A549 (cell line): ENCODE data around the gene EED.
"Not testable (repeated sequence)": the region's sequence is repeated elsewhere in the genome, so short reads cannot be mapped to it uniquely, and the experiment has no call there.

Experiments used
- CEBPB ChIP-seq, 2 experiments: fragments of >200 bp in 1 of 2; sonication (Bioruptor Twin) in 1 of 2; formaldehyde crosslinking in 1 of 2; IDR thresholded peaks; 2 replicates each; pipeline ENCODE4 v1.6.1; 2012 to 2016
- CHD2 ChIP-seq: fragments of 150-350 bp; IDR thresholded peaks from 2 replicates; pipeline ENCODE4 v1.6.1; 2014; ENCODE audit warnings: low read length; ENCODE audit not compliant: partially characterized antibody
- CTCF ChIP-seq: fragments of >200 bp; sonication (Bioruptor Twin); formaldehyde crosslinking; IDR thresholded peaks from 3 replicates; pipeline ENCODE4 v1.5.1; 2016
- EP300 ChIP-seq, 2 experiments: fragments of >200 bp; sonication (Bioruptor Twin); formaldehyde crosslinking; IDR thresholded peaks; 2 replicates in 1 of 2; 3 replicates in 1 of 2; pipeline ENCODE4 v1.6.1; 2016 to 2017
- MYC ChIP-seq: IDR thresholded peaks from 2 replicates; pipeline ENCODE4 v1.6.1; 2012; ENCODE audit warnings: mild to moderate bottlenecking, inconsistent platforms, low read length, improper control_type of control experiment, borderline replicate concordance
- NFE2L2 ChIP-seq: fragments of 150-350 bp; conservative IDR thresholded peaks from 2 replicates; pipeline ENCODE4 v1.6.1; 2014; ENCODE audit warnings: low read length
- POLR2A ChIP-seq: IDR thresholded peaks from 2 replicates; pipeline ENCODE4 v1.6.1; 2012; ENCODE audit warnings: mild to moderate bottlenecking, low read length
- RAD21 ChIP-seq, 2 experiments: fragments of >200 bp in 1 of 2; sonication (Bioruptor Twin) in 1 of 2; formaldehyde crosslinking in 1 of 2; IDR thresholded peaks in 1 of 2; conservative IDR thresholded peaks in 1 of 2; 2 replicates in 1 of 2; 3 replicates in 1 of 2; pipeline ENCODE4 v1.6.1; 2012 to 2018; ENCODE audit warnings: inconsistent platforms in 1 of 2
- REST ChIP-seq: fragments of 200-600 bp; sonication (generic); IDR thresholded peaks from 2 replicates; pipeline ENCODE4 v1.6.1; 2016; ENCODE audit warnings: antibody characterized with exemption, mild to moderate bottlenecking, moderate library complexity
- ZSCAN20 ChIP-seq: fragments of 250-450 bp; sonication (Bioruptor Pico); IDR thresholded peaks from 2 replicates; pipeline ENCODE4 v1.8.0; 2022; ENCODE audit warnings: mild to moderate bottlenecking, moderate library complexity
- TF ChIP-seq, protein P1 (sequence below): fragments of 450-650 bp; IDR thresholded peaks from 2 replicates; pipeline ENCODE4 v1.6.1; 2014; ENCODE audit warnings: antibody characterized with exemption

- TF ChIP-seq CTCF; NFE2L2; REST; EP300 (IDR thresholded peaks at IDR 0.05); MYC; CHD2; RAD21 (conservative IDR thresholded peaks at IDR 0.05 in 1 of 2, IDR thresholded peaks at IDR 0.05 in 1 of 2); POLR2A; ZSCAN20 (CRISPR knock-in tag); CEBPB (IDR thresholded peaks at IDR 0.05): not testable (repeated sequence)
- TF ChIP-seq, protein P1, sequence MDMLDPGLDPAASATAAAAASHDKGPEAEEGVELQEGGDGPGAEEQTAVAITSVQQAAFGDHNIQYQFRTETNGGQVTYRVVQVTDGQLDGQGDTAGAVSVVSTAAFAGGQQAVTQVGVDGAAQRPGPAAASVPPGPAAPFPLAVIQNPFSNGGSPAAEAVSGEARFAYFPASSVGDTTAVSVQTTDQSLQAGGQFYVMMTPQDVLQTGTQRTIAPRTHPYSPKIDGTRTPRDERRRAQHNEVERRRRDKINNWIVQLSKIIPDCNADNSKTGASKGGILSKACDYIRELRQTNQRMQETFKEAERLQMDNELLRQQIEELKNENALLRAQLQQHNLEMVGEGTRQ = not testable (repeated sequence)
Observed at GRCh38 chr11:86229039-86229330, 15.6 kb upstream of the EED start.
